Bronchus fibroblast of lung (primary cell): ENCODE results near the gene TNC. TPM values are rescaled to one million over a fixed set of nuclear protein-coding genes. Genes with fewer than 3 reads are reported as not detected.

ENCODE experiments used
- total RNA-seq: library from RNA; depleted of rRNA; stranded (reverse); fragments of >200 nt; gene quantifications from 2 replicates; pipeline ENCODE4 v1.2.3, GENCODE V29; 2015

The TNC gene
- 39.7 and 41.3 TPM in 2 replicates for total RNA-seq

DNA sequence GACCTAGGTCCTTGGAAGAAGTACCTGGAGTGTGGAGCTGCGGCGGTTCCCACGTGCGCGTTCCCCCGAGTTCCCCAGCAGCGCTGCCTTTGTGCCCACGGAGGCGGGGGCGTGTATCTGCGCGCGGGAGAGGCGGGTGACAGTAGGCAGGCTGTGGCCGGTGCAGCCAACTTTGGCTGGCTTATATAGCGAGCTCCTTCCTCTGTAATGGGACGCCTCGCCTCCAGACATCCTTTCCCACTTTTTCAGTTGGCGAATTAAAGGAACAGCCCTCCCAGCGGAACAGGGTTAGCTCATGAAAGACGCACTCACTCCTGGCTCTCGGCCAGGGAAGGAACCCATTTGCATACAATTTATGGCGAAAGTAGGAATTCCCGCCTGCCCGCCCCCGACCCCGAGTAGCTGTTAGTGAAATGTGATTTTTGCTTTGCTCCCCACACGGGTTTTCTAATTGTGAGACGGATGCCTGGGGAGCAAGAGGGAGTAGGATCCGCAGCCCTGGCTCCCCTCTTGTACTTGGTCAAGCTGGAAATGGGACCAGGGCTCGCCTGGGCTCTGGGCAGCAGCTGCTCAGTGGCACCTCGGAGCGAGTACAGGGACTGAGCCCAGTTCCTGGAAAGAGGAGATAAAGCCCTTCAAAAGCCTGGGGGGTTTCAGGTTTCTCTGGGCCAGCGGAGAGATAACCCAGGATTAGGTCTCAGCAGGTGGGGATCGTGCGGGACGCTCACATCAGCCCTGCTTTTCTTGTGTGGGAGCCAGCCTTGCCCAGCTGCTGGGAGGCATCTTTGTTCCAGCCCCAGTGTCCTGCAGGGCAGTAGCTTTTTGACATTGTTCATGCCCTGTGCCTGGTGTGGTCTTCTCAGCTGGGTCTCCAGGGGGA lies at the start of gene TNC:
TSS of gene TNC (minus strand) at position 159 of the 880 bp plus-strand sequence. CDS start 27,139 bp downstream, outside the sequence.

Other genes with a start within 250 kb of the TNC start
- not detected in 2 replicates for gene TNFSF8, start 187.6 kb downstream of the TNC start, total RNA-seq